Measurements from ENCODE around the gene ACSS3.

ACSS3 gene

DNA sequence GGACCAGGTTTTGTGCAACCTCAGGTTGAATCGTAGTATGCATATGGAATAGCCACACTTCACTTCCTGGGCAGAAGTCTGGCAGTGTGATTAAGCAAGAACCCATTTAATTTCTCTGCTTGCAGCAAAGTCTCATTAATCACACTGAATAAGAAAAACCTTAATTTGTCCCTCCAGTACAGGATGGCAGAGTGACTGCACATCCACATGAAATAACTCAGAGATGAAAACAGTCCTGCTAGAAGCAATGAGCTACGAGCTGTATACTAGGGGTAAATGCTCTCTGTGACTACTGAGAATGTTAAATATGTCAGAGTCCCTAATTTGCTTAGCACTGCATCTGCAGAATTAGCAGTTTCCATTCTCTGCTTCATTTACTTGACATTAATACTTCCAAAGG, 88.9 kb downstream of the ACSS3 start:
- POLR2A ChIA-PET: no interaction called here
- H3K4me3 ChIP-seq (ENCODE audit: low read depth, low read length): no peak overlapping the region
- no peaks in the 10 kb centered on the region for H3K9me3 ChIP-seq (ENCODE audit: control insufficient read depth, insufficient read depth, low read depth, low read length)
- H3K27ac ChIP-seq (ENCODE audit: extremely low read depth, low read depth, low read length): no peak overlapping the region
- TF ChIP-seq GLI2 (tag by site-specific recombination; IDR thresholded peaks at IDR 0.05; ENCODE audit: borderline replicate concordance, low read depth): no peak
- TF ChIP-seq TRIM28 (IDR thresholded peaks at IDR 0.05; ENCODE audit: borderline replicate concordance, low read length): no peak
- TF ChIP-seq ZBTB17 (tag by site-specific recombination; IDR thresholded peaks at IDR 0.05): no peak
- TF ChIP-seq ZNF621 (tag by site-specific recombination; IDR thresholded peaks at IDR 0.05): no peak
- TF ChIP-seq GLI4 (tag by site-specific recombination; IDR thresholded peaks at IDR 0.05): no peak
- no peak for TF ChIP-seq HOXC10 (CRISPR knock-in tag; IDR thresholded peaks at IDR 0.05)
- no peaks in the 10 kb centered on the region for H3K4me1 ChIP-seq (ENCODE audit: control insufficient read depth, insufficient read depth, low read length)
- CTCF ChIA-PET: interaction anchor here (0.6 to 0.9 kb wide), 2 partner anchors 37 to 39 kb away, joined by 3 read pairs; no protein-coding TSS in a partner anchor
- H3K36me3 ChIP-seq (ENCODE audit: control insufficient read depth in 2 of 2, insufficient read depth in 1 of 2, low read length in 2 of 2): no peaks in the 10 kb centered on the region

DNA sequence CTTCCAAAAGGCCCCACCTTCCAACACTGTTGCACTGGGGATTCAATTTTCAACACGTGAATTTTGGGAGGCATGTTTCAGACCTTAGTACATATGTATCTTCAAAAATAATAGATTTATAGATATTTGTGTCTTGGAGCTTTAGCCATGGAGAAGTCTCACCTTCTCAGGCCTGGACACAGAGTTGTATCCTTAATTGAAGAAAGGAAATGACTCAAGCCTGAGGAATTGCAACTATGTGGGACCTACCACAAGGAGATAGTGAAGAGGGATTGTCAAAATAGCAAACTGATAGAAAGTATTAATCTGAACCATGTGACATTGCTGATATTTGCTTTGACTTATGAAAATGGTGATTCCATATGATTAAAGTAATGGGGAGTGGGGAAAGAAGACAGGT, 89.8 kb downstream of the ACSS3 start:
- Histone ChIP-seq H3K27ac (ENCODE audit: extremely low read depth, low read depth, low read length) (no peak overlapping the region), H3K9me3 (ENCODE audit: control insufficient read depth, insufficient read depth, low read depth, low read length) (no peaks in the 10 kb centered on the region), H3K36me3 (ENCODE audit: control insufficient read depth in 2 of 2, insufficient read depth in 1 of 2, low read length in 2 of 2) (no peaks in the 10 kb centered on the region), H3K4me3 (ENCODE audit: low read depth, low read length) (no peak overlapping the region), H3K4me1 (ENCODE audit: control insufficient read depth, insufficient read depth, low read length) (no peaks in the 10 kb centered on the region)
- CTCF ChIA-PET: interaction anchor here (0.9 to 1.6 kb wide), 2 partner anchors 36 to 38 kb away, joined by 3 to 4 read pairs; no protein-coding TSS in a partner anchor
- POLR2A ChIA-PET: no interaction called here
- TF ChIP-seq SCRT1 (tag by site-specific recombination; IDR thresholded peaks at IDR 0.05; ENCODE audit: borderline replicate concordance) (no peak), KLF17 (tag by site-specific recombination; IDR thresholded peaks at IDR 0.05) (no peak), ZNF610 (tag by site-specific recombination; IDR thresholded peaks at IDR 0.05; ENCODE audit: borderline replicate concordance) (no peak), HOXC10 (CRISPR knock-in tag; IDR thresholded peaks at IDR 0.05) (no peak), EGR2 (tag by site-specific recombination; IDR thresholded peaks at IDR 0.05; ENCODE audit: low read depth) (no peak), OVOL3 (tag by site-specific recombination; IDR thresholded peaks at IDR 0.05) (no peak), HOXA7 (CRISPR knock-in tag; IDR thresholded peaks at IDR 0.05; ENCODE audit: borderline replicate concordance) (no peak)
- TF ChIP-seq, protein P1, sequence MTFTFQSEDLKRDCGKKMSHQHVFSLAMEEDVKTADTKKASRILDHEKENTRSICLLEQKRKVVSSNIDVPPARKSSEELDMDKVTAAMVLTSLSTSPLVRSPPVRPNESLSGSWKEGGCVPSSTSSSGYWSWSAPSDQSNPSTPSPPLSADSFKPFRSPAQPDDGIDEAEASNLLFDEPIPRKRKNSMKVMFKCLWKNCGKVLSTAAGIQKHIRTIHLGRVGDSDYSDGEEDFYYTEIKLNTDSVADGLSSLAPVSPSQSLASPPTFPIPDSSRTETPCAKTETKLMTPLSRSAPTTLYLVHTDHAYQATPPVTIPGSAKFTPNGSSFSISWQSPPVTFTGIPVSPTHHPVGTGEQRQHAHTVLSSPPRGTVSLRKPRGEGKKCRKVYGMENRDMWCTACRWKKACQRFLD (tag by site-specific recombination; IDR thresholded peaks at IDR 0.05): no peak
- TF ChIP-seq, protein P2, sequence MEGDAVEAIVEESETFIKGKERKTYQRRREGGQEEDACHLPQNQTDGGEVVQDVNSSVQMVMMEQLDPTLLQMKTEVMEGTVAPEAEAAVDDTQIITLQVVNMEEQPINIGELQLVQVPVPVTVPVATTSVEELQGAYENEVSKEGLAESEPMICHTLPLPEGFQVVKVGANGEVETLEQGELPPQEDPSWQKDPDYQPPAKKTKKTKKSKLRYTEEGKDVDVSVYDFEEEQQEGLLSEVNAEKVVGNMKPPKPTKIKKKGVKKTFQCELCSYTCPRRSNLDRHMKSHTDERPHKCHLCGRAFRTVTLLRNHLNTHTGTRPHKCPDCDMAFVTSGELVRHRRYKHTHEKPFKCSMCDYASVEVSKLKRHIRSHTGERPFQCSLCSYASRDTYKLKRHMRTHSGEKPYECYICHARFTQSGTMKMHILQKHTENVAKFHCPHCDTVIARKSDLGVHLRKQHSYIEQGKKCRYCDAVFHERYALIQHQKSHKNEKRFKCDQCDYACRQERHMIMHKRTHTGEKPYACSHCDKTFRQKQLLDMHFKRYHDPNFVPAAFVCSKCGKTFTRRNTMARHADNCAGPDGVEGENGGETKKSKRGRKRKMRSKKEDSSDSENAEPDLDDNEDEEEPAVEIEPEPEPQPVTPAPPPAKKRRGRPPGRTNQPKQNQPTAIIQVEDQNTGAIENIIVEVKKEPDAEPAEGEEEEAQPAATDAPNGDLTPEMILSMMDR (tag by site-specific recombination; IDR thresholded peaks at IDR 0.05): no peak

DNA sequence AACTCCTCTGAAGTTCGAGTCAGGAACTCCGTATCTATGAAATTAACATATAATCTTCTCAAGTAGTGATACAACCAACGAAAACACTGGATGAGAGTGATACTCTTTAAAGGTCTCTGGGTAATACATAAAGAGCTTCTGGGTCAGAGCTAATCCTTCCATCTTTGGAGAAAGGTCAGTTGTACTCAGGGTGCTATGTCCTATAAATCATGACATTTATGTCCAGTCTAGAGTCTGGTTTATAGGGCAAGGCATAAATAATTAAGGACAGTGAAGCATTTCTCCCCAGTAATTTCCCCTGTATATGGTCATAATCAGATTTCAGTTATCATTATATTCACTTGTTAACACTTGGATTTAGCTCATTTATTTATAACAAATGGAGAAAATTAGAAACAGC, 90.6 kb downstream of the ACSS3 start:
- no peak overlapping the region for H3K27ac ChIP-seq (ENCODE audit: extremely low read depth, low read depth, low read length)
- H3K36me3 ChIP-seq (ENCODE audit: control insufficient read depth in 2 of 2, insufficient read depth in 1 of 2, low read length in 2 of 2): no peaks in the 10 kb centered on the region
- no peaks in the 10 kb centered on the region for H3K9me3 ChIP-seq (ENCODE audit: control insufficient read depth, insufficient read depth, low read depth, low read length)
- H3K4me3 ChIP-seq (ENCODE audit: low read depth, low read length): no peak overlapping the region
- CTCF ChIA-PET: interaction anchor here (1.6 kb wide), 1 partner anchor 37 kb away, joined by 4 read pairs; no protein-coding TSS in a partner anchor
- no peaks in the 10 kb centered on the region for H3K4me1 ChIP-seq (ENCODE audit: control insufficient read depth, insufficient read depth, low read length)
- POLR2A ChIA-PET: no interaction called here
- TF ChIP-seq AEBP2 (tag by site-specific recombination; IDR thresholded peaks at IDR 0.05; ENCODE audit: borderline replicate concordance): no peak
- no peak for TF ChIP-seq YY2 (tag by site-specific recombination; IDR thresholded peaks at IDR 0.05)
- no peak for TF ChIP-seq ZNF76 (tag by site-specific recombination; IDR thresholded peaks at IDR 0.05; ENCODE audit: borderline replicate concordance, low read depth)
- TF ChIP-seq KLF9 (tag by site-specific recombination; IDR thresholded peaks at IDR 0.05; ENCODE audit: low read depth): no peak
- no peak for TF ChIP-seq SCRT2 (tag by site-specific recombination; IDR thresholded peaks at IDR 0.05)
- TF ChIP-seq, protein P2 (tag by site-specific recombination; IDR thresholded peaks at IDR 0.05): no peak
- no peak for TF ChIP-seq ZIC2 (tag by site-specific recombination; IDR thresholded peaks at IDR 0.05)
- no peak for TF ChIP-seq ZNF335 (tag by site-specific recombination; conservative IDR thresholded peaks at IDR 0.05)
- TF ChIP-seq ZBTB48 (tag by site-specific recombination; IDR thresholded peaks at IDR 0.05): no peak
- TF ChIP-seq SP3 (tag by site-specific recombination; IDR thresholded peaks at IDR 0.05): no peak
